RCC 7860 (cell line): Measurements from ENCODE around the gene UBE2L6.

Experiments
- DNase-seq: peaks from one replicate; pipeline ENCODE4 v3.0.0-alpha.2; 2015; ENCODE audit warnings: low spot score
- FAIRE-seq: peaks from 2 replicates; lab custom pipeline; 2012; peaks lifted over from hg19 to GRCh38; lab: Jason Lieb, UNC

Gene UBE2L6

DNA sequence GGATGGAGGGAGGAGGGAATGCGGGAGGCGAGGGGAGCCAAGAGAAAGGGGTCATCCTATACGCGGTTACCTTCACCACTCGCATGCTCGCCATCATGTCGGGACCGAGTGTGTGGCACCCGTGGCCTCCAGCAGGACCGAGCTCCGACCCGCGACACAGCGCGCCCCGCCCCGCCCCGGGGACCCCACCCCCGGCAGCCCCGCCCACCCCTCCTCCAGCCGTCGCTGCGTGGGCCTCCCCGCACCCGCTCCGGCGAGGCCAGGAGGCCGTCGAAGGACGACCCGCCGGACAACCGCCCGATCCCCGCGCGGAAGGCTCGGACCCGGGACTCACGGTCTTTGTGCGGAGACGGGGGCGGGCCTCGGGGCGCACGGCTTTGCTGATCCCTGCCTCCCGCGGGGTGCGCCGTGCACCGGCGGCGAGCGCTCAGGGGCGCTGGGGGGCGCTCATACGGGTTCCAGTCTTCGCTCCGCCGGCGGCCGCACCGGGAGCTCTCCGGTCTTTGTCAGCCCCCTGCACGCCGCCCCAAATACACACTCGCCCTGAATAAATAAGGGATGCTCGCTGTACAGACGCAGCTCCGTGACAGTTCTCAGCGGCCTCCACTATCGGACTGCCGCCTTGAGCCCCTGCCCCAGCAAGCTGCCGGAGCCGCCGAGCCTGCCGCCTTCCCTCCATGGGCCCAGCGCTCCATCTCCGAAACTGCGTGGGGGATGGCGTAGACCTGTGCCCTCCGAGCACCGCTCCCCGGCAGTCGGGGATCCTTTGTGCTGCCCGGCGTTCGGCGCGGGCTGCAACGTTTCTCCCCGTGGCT, at the start of gene UBE2L6:
Gene UBE2L6, minus strand, starts transcription at position 158 of the 815 bp plus-strand sequence. Its CDS starts 61 bp downstream, at position 97.
- DNase-seq: no peak
- FAIRE-seq: no peak

- no peak for DNase-seq
- FAIRE-seq: no peak
Observed at GRCh38 chr11:57616595-57616994, 49.1 kb upstream of the UBE2L6 start.

- DNase-seq: no peak
- no peak for FAIRE-seq
Observed at GRCh38 chr11:57615308-57615707, 47.8 kb upstream of the UBE2L6 start.

GRCh38 chr11:57614234-57614772, 46.8 kb upstream of the UBE2L6 start:
- DNase-seq (no peak), FAIRE-seq (no peak)

DNA sequence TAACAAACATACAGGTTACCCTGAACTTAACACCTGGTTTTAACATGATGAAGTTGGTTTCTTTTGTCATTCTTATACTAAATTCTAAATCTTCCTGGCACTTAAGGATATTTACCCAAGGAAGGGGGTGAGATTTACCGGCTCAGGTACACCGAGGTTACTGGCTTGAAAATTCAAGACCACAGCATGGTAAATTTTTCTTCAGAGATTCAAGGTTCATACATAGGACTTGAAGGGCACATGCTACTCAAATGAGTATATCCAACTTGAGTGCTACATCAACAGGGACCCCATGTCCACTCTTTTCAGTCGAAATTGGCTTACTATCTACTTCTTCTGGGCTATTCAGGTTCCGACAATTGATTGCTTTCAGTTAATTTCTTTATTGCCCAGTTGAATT, 42.7 kb upstream of the UBE2L6 start:
- DNase-seq (no peak), FAIRE-seq (no peak)

- FAIRE-seq (no peak), DNase-seq (no peak)
Observed at GRCh38 chr11:57605028-57605420, 37.6 kb upstream of the UBE2L6 start.

DNA sequence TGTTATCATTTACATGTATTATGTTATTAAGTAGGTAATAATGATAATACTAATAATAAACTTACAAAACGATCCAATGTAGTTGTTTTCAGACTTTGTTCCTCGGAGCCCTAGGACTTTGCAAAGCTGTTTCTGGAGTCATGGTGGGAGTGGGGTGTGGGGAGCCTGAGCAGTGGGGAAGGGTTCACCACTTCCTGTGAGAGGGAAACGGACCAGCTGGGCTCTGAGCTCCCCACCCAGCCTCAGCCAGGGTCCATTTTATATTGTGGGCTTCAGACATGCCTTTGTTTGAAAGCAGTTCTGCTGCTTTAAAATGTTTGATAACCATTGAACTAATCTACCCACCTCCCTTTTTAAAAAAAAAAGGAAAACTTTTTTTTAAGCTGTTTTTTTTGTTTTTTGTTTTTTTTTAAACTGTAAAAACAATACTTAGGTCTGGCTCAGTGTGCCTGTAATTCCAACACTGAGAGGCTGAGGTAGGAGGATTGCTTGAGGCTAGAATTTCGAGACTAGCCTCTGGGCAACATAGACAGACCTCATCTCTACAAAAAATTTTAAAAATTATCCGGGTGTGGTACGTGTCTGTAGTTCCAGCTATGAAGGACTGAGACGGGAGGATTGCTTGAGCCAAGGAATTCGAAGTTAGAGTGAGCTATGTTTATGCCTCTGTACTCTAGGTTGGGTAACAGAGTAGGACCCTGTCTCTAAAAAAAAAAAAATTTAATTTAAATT, 37.0 kb upstream of the UBE2L6 start:
- no peak for FAIRE-seq

GRCh38 chr11:57601297-57601696, 33.8 kb upstream of the UBE2L6 start:
- no peak for FAIRE-seq
- no peak for DNase-seq

More for the DNA sequence above, 37.0 kb upstream of the UBE2L6 start:
- no peak for DNase-seq

DNA sequence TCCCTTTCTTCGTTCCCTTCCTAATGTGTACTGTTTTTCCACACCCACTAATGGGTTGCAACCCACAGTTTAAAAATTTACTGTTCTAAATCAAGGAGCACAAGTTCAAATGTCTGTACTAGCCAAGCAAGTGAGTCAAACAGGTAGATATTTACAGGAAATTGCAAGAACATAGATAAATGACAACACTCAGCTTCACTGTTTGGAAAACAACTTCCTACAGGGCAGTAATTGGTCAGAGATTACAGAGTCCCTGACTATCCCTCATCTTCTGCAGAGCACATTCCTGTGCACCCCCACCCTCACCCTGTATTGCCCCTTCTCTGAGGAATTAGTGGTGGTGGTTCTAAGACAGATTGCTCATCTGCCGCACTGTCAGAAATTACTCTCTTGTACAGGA, 31.9 kb upstream of the UBE2L6 start:
- DNase-seq: no peak
- no peak for FAIRE-seq

DNA sequence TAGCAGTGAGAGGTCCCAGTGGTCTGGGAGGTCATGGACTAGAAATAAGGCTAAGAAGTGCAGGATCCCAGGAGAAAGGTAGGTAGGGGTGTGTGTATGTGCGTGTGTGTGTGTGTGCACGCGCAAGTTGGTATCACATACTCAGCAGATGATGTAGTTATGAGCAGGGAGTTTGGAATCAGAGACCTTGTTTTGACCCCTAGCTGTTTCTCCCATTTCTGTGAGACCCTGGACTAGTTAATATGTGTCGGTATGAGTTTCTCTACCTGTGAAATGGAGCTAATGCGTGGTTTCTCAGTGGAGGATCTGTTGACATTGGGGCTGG, 31.3 kb upstream of the UBE2L6 start:
- FAIRE-seq (no peak), DNase-seq (no peak)

GRCh38 chr11:57597916-57598830, 30.7 kb upstream of the UBE2L6 start:
- DNase-seq (no peak), FAIRE-seq (no peak)

- FAIRE-seq: no peak
- no peak for DNase-seq
Observed at GRCh38 chr11:57597461-57597915, 30.0 kb upstream of the UBE2L6 start, which contains the start of gene SERPING1. Gene SERPING1 (plus strand): TSS chr11:57597685. CDS start chr11:57598271, 586 bp downstream.

GRCh38 chr11:57596266-57596885, 28.9 kb upstream of the UBE2L6 start:
- FAIRE-seq: no peak
- no peak for DNase-seq

DNA sequence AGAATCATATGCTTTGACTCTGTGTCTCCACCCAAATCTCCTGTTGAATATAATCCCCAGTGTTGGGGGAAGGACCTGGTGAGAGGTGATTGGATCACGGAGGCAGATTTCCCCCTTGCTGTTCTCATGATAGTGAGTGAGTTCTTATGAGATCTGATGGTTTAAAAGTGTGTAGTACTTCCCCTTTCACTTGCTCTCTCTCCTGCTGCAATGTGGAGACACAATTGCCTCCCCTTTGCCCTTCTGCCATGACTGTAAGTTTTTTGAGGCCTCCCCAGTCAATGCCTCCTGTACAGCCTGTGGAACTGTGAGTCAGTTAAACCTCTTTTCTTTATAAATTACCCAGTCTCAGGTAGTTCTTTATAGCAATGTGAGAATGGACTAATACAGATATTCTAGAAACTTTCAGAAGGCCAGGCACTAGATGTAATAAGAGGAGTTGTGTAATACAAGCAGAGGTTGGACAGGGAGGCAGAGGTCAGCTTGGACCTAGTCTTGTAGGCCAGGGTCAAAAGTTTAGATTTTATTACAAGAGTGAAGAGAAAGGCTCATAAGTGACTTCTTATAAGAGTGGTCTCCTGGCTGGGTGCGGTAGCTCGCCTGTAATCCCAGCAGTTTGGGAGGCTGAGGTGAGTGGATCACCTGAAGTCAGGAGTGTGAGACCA, 20.7 kb upstream of the UBE2L6 start:
- DNase-seq (no peak), FAIRE-seq (no peak)

DNA sequence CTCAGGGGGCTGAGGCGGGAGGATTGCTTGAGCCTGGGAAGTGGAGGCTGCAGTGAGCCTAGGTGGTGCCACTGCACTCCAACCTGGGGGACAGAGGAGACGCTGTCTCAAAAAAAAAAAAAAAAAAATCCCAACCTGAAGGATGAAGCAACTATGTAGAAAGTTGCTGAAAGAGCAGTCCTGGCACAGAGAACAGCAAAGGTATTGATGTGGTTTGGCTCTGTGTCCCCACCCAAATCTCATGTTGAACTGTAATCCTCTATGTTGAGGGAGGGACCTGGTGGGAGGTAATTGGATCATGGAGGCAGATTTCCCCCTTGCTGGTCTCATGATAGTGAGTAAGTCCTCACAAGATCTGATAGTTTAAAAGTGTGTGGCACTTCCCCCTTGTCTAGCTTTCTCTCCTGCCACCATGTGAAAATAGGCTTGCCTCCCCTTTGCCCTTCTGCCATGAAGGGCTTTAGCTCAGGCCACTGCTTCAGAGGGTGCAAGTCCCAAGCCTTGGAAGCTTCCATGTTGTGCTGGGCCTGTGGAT, 19.3 kb upstream of the UBE2L6 start:
- FAIRE-seq: no peak

GRCh38 chr11:57585301-57585700, 17.8 kb upstream of the UBE2L6 start:
- no peak for FAIRE-seq

More for the DNA sequence above, 19.3 kb upstream of the UBE2L6 start:
- DNase-seq: no peak

DNA sequence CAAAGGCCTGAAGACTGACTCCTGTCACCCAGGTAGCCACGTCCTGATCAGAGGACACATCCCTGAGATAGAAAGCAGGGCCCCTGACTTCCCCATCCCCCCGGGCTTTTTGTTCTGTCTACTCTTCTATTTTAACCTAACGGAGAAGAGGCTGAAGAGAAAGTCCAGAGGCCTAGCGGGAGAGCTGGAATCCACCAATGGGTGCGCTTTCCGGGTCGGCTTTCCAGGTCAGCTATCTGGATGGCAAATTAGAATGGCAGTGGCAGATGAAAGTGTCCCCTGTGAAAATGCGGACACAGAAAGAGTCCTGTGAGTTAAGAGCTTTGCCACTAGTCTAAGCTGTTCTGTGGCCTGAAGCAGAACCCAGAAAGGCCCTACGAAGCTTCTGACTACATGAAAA, 16.9 kb upstream of the UBE2L6 start:
- no peak for DNase-seq
- no peak for FAIRE-seq

More at GRCh38 chr11:57585301-57585700, 17.8 kb upstream of the UBE2L6 start:
- DNase-seq: no peak

DNA sequence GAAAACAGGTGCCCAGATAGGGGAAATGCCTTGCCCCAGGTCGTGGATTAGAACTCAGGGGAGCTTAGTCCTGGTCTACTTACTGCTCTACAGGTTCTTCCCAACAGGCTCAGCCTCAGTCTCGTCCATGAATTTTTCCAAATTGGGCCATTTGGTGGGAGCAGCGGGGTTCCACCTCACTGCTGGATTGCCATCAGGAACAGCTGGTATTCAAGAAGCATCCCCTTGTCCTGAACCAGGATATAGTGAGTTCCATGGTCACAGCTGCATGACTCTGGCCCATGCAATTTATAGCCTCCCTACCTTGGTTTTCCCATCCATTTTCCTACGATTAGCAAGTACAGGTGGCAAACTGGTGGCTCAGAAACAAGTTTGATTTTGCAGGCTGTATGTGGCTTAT, 6.6 kb upstream of the UBE2L6 start:
- no peak for DNase-seq
- no peak for FAIRE-seq

DNA sequence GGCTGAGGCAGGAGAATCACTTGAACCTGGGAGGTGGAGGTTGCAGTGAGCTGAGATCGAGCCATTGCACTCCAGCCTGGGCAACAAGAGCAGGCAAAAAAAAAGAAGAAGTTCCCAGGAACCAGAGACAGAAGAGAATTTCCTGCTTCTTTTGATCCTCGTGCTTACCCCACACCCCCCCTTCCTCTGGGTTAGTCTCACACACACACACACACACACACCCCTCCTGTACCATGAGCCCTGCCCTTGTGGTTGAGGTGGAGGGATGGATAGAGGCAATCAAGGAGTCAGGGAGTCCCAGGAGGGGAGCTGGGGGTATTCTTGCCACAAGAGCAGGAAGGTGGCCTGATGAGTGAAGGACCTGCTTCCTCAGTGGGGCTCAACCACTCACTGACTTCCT, 4.1 kb upstream of the UBE2L6 start:
- DNase-seq: no peak
- no peak for FAIRE-seq
